Liver (tissue), 3 donors: ENCODE data around the gene NOX3.

Source experiments
- MAX ChIP-seq: IDR thresholded peaks from 2 replicates; pipeline ENCODE4 v1.6.1; 2016; ENCODE audit warnings: antibody characterized with exemption
- RAD21 ChIP-seq, 2 donors: IDR thresholded peaks; 2 replicates each; pipeline ENCODE4 v1.6.1; 2016; ENCODE audit warnings: antibody characterized with exemption in 2 of 2, mild to moderate bottlenecking in 2 of 2
- RXRA ChIP-seq, 2 donors: IDR thresholded peaks; 2 replicates each; pipeline ENCODE4 v1.6.1; 2017 to 2018; ENCODE audit warnings: antibody characterized with exemption in 2 of 2, mild to moderate bottlenecking in 1 of 2
- SP1 ChIP-seq: IDR thresholded peaks from 2 replicates; pipeline ENCODE4 v1.6.1; 2018; ENCODE audit warnings: antibody characterized with exemption, mild to moderate bottlenecking
- TAF1 ChIP-seq: conservative IDR thresholded peaks from 2 replicates; pipeline ENCODE4 v1.6.1; 2016; ENCODE audit warnings: antibody characterized with exemption, mild to moderate bottlenecking
- TF ChIP-seq, protein P1 (sequence below): IDR thresholded peaks from 2 replicates; pipeline ENCODE4 v1.6.1; 2016; ENCODE audit warnings: antibody characterized with exemption, mild to moderate bottlenecking
- TF ChIP-seq, protein P2 (sequence below): fragments of 150-350 bp; IDR thresholded peaks from 2 replicates; pipeline ENCODE4 v1.5.1; 2017; ENCODE audit warnings: improper control_type of control experiment, low read depth, low read length; ENCODE audit not compliant: missing input control
- TF ChIP-seq, protein P3 (sequence below): IDR thresholded peaks from 2 replicates; pipeline ENCODE4 v1.6.1; 2016; ENCODE audit warnings: antibody characterized with exemption
- TF ChIP-seq, protein P4 (sequence below): IDR thresholded peaks from 2 replicates; pipeline ENCODE4 v1.6.1; 2016; ENCODE audit warnings: antibody characterized with exemption
- donor health status: healthy.
- donor health status: healthy.

- TF ChIP-seq, protein P1, sequence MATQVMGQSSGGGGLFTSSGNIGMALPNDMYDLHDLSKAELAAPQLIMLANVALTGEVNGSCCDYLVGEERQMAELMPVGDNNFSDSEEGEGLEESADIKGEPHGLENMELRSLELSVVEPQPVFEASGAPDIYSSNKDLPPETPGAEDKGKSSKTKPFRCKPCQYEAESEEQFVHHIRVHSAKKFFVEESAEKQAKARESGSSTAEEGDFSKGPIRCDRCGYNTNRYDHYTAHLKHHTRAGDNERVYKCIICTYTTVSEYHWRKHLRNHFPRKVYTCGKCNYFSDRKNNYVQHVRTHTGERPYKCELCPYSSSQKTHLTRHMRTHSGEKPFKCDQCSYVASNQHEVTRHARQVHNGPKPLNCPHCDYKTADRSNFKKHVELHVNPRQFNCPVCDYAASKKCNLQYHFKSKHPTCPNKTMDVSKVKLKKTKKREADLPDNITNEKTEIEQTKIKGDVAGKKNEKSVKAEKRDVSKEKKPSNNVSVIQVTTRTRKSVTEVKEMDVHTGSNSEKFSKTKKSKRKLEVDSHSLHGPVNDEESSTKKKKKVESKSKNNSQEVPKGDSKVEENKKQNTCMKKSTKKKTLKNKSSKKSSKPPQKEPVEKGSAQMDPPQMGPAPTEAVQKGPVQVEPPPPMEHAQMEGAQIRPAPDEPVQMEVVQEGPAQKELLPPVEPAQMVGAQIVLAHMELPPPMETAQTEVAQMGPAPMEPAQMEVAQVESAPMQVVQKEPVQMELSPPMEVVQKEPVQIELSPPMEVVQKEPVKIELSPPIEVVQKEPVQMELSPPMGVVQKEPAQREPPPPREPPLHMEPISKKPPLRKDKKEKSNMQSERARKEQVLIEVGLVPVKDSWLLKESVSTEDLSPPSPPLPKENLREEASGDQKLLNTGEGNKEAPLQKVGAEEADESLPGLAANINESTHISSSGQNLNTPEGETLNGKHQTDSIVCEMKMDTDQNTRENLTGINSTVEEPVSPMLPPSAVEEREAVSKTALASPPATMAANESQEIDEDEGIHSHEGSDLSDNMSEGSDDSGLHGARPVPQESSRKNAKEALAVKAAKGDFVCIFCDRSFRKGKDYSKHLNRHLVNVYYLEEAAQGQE: no peak
- TF ChIP-seq, protein P2, sequence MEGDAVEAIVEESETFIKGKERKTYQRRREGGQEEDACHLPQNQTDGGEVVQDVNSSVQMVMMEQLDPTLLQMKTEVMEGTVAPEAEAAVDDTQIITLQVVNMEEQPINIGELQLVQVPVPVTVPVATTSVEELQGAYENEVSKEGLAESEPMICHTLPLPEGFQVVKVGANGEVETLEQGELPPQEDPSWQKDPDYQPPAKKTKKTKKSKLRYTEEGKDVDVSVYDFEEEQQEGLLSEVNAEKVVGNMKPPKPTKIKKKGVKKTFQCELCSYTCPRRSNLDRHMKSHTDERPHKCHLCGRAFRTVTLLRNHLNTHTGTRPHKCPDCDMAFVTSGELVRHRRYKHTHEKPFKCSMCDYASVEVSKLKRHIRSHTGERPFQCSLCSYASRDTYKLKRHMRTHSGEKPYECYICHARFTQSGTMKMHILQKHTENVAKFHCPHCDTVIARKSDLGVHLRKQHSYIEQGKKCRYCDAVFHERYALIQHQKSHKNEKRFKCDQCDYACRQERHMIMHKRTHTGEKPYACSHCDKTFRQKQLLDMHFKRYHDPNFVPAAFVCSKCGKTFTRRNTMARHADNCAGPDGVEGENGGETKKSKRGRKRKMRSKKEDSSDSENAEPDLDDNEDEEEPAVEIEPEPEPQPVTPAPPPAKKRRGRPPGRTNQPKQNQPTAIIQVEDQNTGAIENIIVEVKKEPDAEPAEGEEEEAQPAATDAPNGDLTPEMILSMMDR: no peak
- TF ChIP-seq SP1: no peak
- no peak for TF ChIP-seq RAD21 (IDR thresholded peaks at IDR 0.05)
- no peak for TF ChIP-seq MAX
- TF ChIP-seq, protein P3, sequence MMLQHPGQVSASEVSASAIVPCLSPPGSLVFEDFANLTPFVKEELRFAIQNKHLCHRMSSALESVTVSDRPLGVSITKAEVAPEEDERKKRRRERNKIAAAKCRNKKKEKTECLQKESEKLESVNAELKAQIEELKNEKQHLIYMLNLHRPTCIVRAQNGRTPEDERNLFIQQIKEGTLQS: no peak
- no peak for TF ChIP-seq TAF1
- no peak for TF ChIP-seq RXRA (IDR thresholded peaks at IDR 0.05)
- TF ChIP-seq, protein P4, sequence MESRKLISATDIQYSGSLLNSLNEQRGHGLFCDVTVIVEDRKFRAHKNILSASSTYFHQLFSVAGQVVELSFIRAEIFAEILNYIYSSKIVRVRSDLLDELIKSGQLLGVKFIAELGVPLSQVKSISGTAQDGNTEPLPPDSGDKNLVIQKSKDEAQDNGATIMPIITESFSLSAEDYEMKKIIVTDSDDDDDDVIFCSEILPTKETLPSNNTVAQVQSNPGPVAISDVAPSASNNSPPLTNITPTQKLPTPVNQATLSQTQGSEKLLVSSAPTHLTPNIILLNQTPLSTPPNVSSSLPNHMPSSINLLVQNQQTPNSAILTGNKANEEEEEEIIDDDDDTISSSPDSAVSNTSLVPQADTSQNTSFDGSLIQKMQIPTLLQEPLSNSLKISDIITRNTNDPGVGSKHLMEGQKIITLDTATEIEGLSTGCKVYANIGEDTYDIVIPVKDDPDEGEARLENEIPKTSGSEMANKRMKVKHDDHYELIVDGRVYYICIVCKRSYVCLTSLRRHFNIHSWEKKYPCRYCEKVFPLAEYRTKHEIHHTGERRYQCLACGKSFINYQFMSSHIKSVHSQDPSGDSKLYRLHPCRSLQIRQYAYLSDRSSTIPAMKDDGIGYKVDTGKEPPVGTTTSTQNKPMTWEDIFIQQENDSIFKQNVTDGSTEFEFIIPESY: no peak
Observed at GRCh38 chr6:155352130-155352420, 103.6 kb downstream of the NOX3 start.
